ENCODE results near the gene NFE2L1.
"Not testable (repeated sequence)": the region's sequence is repeated elsewhere in the genome, so short reads cannot be mapped to it uniquely, and the experiment has no call there.

NFE2L1 gene

GRCh38 chr17:48072811-48073210, 24.7 kb downstream of the NFE2L1 start:
- not testable (repeated sequence) for DNase-seq

GRCh38 chr17:48073566-48074094, 25.5 kb downstream of the NFE2L1 start:
- not testable (repeated sequence) for DNase-seq

DNA sequence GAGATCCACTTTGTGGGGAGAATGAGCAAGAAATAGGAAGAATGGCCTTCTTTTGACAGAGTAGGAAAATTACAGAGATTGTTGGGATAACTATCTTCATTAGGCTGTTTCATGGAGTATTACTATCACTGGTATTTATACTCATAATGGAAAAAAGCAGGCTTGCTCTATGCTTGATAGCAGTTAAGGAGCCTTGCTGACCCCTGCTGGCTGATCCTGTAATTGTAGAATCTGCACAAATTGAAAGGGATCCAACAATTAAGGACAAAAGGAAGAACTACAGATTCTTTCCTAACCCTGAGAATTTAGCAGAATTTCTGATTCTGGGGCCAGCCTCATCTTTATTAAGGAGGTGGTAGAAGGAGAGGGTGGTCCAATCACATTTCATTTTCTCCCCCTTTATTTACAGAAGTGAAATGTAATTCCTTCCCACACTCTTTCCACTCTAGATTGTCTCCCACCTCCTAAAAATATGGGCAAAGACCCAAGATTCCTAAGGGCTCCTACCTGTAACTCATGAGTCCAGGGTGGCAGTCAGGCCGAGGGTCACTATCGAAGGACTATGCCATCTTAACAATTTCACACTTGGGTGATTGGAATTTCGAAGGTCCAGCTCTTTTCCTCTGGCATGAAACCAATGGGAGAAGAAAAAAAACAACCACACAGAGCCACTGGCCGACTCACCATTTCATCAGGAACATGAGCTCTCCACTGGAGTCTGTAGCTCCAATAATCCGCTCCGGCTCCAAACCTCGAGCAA, 26.3 kb downstream of the NFE2L1 start:
- DNase-seq: peak; percentile 78

GRCh38 chr17:48077152-48077551, 29.0 kb downstream of the NFE2L1 start:
- not testable (repeated sequence) for DNase-seq

DNA sequence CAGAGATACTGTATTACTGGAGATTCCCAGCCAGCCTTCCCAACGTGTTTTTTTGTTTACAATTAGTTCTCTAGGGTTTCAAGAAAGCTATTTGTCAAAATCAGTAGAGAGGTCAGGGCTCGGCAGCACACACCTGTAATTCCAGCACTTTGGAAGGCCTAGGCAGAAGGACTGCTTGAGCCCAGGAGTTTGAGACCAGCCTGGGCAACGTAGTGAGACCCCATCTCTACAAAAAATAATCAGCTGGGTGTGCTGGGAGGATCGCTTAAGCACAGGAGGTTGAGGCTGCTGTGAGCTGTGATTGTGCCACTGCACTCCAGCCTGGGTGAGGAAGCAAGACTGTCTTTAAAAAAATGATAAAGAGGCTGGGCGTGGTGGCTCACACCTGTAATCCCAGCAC, 33.7 kb downstream of the NFE2L1 start:
- no peak for DNase-seq

- no peak for DNase-seq
These were observed 36.8 kb downstream of the NFE2L1 start for GRCh38 chr17:48084932-48085331.

DNA sequence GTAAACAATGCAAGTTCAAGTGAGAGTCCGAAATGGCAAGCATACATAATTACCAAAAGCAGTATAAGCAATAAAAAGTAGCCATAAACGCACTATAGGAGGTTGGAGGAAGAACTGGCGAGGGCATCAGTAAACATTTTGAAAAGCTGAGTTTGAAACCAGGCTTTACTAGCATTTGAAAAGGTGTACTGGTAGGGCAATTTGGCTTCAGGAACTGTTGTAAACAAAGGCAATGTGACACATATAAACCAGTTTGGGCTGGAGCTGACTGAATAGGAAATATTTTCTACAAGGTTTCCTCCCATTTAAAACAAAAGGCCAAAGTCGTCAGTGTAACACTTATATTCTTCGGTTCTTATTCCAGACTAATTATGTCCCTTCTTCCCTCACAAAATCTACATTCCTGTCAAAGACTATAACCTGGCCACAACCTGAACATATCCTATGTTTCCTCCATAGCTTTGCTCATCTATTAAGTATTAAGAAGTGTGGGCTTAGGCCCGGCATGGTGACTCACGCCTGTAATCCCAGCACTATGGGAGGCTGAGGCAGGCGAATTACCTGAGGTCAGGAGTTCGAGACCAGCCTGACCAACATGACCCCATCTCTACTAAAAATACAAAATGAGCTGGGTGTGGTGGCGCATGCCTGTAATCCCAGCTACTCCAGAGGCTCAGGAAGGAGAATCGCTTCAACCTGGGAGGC, 45.3 kb downstream of the NFE2L1 start:
- DNase-seq: no peak

GRCh38 chr17:48095611-48096010, 47.5 kb downstream of the NFE2L1 start:
- DNase-seq: no peak

DNA sequence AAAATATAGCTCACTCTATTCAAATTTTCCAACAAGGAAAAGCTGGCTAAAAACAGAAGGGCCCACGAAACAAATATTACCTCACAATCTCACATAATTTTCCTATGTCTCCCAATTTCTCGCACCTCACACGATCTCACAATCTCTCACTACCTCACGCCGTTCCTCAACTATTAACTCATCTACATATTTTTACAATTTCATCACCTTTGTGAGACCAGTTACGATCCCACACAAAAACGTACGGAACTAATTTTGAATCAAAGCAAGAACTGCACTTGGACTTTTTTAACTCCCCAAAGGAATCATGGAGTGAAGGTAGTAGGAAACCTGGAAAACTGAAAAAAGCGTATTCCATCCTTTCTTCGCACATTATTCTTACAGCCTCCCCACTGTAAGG, 52.0 kb downstream of the NFE2L1 start:
- no peak for DNase-seq

DNA sequence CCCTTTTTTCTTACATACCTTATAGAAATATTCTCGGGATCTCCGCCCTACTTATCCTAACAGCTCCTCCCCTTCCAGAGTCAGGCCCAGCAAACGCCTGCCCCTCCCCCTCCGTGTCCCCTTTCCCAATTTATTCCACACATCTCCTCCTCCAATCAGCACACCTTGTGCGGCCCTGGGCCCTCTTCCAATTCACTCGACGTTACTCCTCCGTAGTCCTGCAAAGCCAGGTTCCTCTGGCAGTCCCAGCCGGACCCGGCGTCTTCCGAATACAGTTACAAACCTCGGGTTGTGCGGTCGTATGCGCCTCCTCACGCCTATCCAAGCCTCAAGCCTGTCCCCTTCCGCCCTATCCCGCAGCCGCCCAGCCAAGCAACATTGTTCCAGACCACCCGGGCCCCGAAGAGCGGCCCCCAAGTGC, 52.4 kb downstream of the NFE2L1 start:
- no peak for DNase-seq

DNA sequence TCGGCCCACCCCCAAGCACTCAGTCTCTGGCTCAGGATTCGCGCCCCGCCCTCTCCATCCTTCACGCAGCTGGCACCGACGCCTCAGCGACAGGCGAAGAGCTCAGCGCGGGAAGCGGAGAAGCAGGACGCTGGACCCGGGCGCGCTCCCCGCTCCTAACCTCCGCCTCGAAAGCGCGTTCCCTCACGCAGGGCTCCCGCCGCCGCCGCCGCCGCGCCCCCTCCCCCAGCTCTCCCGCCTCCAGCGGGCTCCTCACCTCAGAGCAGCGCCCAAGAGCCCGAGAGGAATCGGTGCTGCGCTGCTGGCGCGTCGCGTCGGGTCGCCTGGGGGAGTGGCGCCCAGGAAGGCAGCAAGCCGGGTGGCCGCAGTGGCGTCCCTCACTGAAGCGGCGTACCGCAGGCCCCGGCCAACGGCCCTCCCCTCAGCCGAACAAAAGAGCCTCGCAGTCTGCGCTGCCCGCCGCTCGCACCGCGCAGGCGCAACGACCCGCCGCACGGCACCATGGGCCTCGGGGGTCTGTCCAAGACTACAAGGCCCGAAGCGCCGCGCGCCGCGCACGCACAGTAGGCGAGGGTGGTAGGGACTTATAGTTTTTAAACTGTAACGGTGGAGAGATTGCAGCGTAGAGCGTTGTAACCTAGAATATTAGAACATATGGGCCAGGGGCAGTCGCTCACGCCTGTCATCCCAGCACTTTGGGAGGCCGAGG, 53.0 kb downstream of the NFE2L1 start, which contains the start of gene CBX1:
Gene CBX1 (minus strand): TSS at position 467 of the 709 bp plus-strand sequence. CDS start 24,474 bp downstream, outside the sequence.
- peak; percentile 92 for DNase-seq

- no peak for DNase-seq
These were observed 54.0 kb downstream of the NFE2L1 start for GRCh38 chr17:48102043-48102750.

DNA sequence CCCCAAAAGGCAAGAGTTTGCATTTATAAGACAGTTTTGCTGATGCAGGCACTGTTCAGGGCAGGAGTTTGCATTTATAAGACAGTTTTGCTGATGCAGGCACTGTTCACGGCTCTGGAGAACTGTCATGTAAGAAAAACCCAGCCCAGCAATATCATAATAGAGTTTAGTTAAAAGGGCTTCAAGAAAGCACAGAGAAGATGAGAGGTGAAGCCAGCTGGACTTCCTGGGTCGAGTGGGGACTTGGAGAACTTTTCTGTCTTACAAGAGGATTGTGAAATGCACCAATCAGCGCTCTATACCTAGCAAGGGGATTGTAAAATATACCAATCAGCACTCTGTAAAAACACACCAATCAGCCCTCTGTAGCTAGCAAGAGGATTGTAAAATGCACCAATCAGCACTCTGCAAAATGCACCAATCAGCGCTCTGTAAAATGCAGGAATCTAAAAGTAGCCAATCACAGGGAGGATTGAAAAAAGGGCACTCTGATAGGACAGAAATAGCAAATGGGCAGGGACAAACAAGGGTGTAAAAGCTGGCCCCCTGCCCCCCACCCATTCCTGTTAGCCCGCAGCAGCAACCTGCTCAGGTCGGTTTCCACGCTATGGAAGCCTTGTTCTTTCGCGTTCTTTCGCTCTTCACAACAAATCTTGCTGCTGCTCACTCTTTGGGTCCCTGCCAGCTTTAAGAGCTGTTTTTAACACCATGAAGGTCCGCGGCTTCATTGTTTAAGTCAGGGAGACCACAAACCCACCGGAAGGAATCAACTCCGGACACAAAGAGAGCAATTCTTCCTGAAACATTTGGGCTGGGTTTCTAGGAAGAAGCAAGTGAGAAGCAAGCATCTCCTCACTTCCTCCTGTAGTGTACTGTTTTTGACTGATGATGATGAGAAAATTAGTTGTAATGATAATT, 54.9 kb downstream of the NFE2L1 start:
- DNase-seq: no peak

- DNase-seq: no peak
These were observed 56.3 kb downstream of the NFE2L1 start for GRCh38 chr17:48104440-48104839.

GRCh38 chr17:48106802-48107136, 58.6 kb downstream of the NFE2L1 start:
- DNase-seq: no peak

DNA sequence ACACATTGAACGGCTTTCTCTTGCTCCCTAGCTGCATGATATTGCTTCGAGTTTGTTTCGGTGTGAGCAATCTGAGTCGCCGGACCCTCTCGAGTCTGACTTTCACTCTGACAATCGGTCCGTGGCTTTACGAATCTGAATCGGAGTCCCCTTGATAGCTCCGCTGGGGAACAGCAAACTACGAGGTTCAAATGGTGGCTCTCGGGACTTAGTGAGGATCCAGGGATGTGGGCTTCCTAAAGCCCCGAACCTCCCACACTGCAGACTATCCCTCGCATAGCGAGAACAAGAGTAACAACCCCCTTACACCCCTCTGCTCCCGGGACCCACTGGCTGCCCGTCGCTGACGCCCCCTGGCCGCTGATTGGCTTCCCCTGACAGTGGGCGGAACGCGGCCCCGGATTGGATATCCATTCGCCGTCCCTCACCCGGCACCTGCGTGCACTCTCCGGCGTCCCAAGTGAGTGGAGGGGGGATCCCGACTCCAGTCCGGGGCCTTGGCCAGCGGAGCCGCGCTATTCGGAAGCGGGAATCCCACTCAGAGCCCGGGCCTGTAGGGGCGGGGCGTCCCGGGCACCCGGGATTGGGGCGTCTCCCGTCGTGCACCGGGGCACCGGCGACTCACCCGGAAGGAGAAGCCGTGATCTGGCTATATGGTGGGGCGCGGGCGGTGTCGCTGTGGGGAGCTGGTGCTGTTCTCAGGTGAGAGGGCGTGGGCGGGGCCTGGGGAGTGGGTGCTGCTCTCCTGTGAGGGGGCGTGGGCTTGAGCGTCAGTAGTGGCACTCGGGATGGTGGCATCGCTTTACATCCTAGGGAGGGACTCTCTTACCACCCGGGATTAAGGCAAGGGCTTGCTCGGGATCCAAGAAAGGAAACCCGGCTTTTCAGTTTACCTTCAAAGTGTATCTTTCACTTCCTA, 59.2 kb downstream of the NFE2L1 start, which contains the start of gene SNX11:
Gene SNX11 (plus strand): TSS at position 630 of the 919 bp plus-strand sequence. CDS start 4,278 bp downstream, outside the sequence.
- DNase-seq: peak; percentile 95

DNA sequence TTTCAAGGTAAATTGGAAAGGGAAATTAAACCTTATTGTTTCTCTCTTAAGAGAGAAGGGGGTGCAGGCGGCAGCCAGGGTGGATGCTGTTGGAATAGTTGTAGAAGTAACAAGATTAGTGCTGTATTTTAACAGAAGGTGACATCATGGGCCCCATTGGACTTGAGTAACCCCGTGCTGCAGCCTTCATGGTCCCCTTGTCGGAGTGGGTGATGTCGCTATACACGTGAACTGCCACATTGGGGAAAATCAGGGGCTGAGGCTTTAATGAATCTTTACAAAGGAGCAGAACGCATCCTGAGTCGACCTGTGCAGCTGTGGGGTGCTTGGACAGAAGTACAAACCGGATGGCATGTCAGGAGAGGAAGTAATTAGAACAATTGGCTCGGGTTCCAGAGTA, 62.6 kb downstream of the NFE2L1 start:
- DNase-seq: no peak
